GM21381 (cell line): Measurements from ENCODE around the gene CAMLG.

Experiments used
- ATAC-seq: cut with Tn5 transposase; IDR thresholded peaks from one replicate; pipeline ENCODE4 v1.9.1; 2021; ENCODE audit warnings: mild to moderate bottlenecking, moderate library complexity; ENCODE audit not compliant: unreplicated experiment

Gene CAMLG

DNA sequence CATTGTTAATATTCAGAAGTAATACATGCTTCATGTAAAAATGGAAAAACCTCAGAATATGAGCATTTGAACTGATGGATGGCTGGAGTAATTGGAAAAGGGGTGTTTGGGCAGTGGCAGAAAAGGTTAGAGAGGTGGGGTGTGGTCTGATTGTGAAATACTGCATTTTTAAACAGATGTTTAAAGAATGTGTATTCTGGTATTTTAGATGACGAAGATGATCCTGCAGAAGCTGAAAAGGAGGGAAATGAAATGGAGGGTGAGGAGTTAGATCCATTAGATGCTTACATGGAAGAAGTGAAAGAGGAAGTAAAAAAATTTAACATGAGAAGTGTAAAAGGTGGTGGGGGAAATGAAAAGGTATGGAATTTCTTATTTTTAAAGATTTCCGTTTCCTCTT lies 39.0 kb downstream of the CAMLG start:
- ATAC-seq: no peak

DNA sequence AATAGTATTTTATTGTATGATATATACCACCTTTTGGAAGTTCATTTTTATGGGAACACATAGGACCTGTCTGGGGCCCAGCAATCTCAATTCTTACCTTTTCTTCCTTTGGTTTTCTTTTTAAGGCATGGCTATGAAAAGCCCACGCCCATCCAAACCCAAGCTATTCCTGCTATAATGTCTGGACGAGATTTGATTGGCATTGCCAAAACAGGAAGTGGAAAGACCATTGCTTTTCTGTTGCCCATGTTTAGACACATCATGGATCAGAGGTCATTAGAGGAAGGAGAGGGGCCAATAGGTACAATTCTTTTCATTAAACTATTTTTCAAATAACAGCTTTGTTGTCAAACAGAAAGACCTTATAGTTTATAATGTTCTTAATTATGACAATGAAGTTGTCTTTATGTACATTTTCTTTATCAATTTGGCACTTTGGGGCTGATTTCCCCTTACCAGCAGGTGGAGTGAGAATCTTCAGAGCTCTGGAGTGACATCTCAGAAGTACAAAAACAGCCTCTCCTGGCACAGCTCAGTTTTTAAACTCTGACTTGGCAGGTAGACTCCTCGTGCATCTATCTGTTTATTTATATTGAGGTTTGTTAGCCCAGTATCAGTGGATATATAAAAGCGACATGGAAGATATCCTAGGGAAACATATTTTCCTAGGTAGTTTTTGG lies 46.0 kb downstream of the CAMLG start:
- no peak for ATAC-seq

DNA sequence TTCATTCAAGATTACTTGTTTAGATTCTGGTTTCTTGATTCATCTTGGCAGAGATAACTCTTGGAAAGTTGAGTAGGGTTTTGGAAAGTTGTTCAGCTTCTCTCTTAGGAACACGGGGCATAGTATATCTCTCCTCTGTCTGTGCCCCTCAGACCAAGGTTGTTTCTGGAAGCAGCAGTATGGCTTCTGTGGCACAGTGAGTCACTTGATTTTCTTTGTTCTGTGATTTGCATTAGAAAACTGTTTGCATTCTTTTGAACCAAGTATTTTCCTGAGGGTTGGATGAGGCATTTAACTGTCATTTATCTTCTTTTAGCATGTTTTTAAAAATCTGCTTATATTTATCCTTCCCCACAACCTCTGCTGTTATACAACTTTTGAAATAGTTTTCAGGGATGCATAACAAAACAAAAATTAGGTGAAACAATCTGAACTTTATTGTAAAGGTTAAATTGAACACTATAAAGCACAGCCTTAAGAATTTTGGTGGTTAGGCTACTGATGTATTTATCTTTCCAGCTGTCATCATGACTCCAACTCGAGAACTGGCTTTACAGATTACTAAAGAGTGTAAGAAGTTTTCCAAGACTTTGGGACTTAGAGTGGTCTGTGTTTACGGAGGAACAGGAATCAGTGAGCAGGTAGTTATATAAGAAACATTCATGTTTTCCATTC lies 46.7 kb downstream of the CAMLG start:
- no peak for ATAC-seq

DNA sequence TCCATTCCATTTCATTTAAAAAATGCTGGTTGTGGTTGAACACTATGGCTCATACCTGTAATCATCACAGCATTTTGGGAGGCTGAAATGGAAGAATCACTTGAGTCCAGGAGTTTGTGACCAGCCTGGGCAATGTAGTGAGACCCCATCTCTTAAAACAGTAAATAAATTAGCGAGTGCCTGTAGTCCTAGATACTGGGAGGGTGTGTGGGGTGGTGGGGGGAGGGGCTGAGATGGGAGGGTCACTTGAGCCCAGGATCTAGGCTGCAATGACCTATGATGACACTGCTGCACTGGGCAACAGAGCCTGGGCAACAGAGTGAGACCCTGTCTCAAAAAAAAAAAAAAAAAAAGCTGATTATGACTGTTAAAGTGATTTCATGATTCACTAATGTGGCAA lies 49.3 kb downstream of the CAMLG start:
- ATAC-seq: no peak

DNA sequence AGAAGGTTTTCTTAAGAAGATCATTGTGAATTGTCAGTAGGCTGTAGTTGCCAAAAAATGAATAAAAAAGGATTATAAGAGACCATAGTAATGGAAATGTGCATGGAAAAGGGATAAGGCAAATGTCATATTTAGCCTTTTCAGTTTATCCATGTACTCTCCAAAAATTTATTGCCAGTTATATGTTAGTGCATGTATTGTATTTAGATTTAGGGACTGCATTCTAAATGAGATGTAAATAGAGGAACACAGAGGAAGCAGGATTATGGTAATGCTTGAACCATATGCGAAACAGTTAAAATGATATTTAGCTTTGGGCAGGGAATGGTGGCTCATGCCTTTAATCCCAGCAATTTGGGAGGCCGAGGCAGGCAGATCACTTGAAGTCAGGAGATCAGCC lies 53.2 kb downstream of the CAMLG start:
- ATAC-seq: no peak

DNA sequence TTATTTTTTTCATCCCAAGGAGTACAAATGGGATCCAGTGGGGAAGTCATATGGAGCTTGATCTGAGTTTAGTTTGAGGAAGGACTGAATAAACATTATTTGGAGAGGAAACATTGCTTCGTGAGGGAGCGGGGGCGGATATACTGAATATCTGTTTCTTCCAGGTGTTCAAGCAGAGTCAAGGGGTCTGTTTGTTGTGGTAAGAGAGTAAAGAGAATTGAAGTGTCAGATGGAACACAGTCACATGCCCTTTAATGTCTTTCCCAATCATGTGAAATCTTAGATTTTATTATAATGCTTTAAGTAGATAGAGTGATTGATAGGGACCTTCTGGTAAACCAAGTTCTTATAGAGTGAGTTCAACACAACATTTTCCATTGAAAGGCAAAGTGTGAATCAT lies 53.9 kb downstream of the CAMLG start:
- no peak for ATAC-seq

DNA sequence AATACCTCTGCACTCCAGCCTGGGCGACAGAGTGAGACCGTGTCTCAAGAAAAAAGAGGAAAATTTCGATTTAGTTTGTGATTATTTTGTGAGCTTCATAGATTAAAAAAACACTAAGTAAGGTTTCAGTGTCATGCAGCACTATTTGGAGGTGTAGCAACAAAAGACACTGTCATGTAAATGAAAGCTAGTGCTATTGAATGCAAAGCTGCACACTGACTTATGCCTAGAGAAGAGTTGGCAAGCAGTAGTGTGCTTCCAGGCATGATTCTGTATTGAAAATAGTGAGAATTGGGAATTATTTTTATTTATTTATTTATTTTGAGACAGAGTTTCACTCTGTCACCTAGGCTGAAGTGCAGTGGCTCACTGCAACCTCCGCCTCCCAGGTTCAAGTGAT lies 54.8 kb downstream of the CAMLG start:
- no peak for ATAC-seq

DNA sequence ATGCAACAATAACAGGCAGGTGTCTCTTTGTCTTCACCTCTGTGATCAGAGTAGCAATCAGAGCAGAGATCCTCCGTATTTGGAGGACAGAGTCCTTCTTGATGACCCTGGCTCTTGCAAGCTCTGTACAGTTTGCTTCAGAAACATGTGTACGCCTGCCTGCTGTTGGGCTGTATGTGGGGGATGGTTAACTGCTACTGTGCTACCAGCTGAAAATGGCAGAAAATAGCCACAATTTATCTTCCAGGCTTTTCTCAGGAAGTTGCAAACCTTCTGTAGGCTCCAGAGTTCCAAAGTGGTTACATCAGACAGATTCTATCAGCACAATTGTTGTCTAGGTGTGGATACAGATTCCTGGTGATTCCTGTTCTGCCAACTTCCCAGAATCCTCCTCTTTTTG lies 55.7 kb downstream of the CAMLG start:
- ATAC-seq: no peak

DNA sequence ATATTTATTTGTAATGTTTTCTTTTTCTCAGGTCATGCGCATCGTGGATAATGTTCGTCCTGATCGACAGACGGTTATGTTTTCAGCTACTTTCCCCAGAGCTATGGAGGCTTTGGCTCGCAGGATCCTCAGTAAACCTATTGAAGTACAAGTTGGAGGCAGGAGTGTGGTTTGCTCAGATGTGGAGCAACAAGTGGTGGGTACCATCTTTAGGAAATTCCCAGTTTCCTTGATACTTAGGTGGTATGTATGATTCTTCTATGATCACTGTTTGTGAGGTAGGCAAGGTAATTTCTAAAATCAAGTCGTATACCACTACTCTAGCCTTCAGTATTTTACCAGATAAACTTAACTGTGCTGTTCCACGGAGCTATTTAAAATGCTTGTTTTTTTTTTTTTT lies 56.5 kb downstream of the CAMLG start:
- ATAC-seq: no peak

DNA sequence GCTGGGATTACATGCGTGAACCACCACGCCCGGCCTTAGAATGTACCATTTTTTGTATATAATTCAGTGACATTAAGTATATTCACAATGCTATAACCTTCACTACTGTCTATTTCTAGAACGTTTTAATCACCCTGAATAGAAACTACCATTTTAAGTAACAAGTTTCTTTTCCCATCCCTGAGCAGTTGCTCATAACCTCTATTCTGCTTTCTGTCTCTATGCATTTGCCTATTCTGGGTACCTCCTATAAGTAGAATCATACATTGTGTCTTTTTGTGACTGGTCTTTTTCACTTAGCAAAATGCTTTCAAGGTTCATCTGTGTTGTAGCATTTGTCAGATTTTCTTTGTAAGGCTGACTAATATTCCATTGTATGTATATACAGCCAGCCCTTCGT lies 60.1 kb downstream of the CAMLG start:
- no peak for ATAC-seq
